ENCODE measurements around the gene DOCK2. TPM values are rescaled to one million over a fixed set of nuclear protein-coding genes. Genes with fewer than 3 reads are reported as not detected.
"Not testable (repeated sequence)": the region's sequence is repeated elsewhere in the genome, so short reads cannot be mapped to it uniquely, and the experiment has no call there.

The DOCK2 gene
- total RNA-seq, 1 experiment from 2014 or later = 3.3 TPM

- H3K4me3 ChIP-seq (ENCODE audit: insufficient read depth, low read depth, low read length) = no peak overlapping the region
- no peaks in the 10 kb centered on the region; the same call in 1 of the 2 replicates for H3K36me3 ChIP-seq (replicated peaks; ENCODE audit: control insufficient read depth, insufficient read depth, low read length)
- H3K27me3 ChIP-seq (ENCODE audit: control insufficient read depth, insufficient read depth, low read length) = no peaks in the 10 kb centered on the region; the same call in 1 of the 2 replicates
- no peak for DNase-seq
Measured at GRCh38 chr5:170071748-170072147, 434.7 kb downstream of the DOCK2 start.

GRCh38 chr5:170075696-170076095, 438.6 kb downstream of the DOCK2 start:
- DNase-seq = no peak
- Histone ChIP-seq H3K4me3 (ENCODE audit: insufficient read depth, low read depth, low read length) (no peak overlapping the region), H3K36me3 (replicated peaks; ENCODE audit: control insufficient read depth, insufficient read depth, low read length) (no peaks in the 10 kb centered on the region; the same call in 1 of the 2 replicates), H3K27me3 (ENCODE audit: control insufficient read depth, insufficient read depth, low read length) (no peaks in the 10 kb centered on the region; the same call in 1 of the 2 replicates)

- DNase-seq = no peak
Measured at GRCh38 chr5:170076211-170076610, 439.1 kb downstream of the DOCK2 start.

GRCh38 chr5:170076739-170077138, 439.7 kb downstream of the DOCK2 start:
- DNase-seq = no peak

More at GRCh38 chr5:170076211-170076610, 439.1 kb downstream of the DOCK2 start:
- no peaks in the 10 kb centered on the region; the same call in 1 of the 2 replicates for H3K36me3 ChIP-seq (replicated peaks; ENCODE audit: control insufficient read depth, insufficient read depth, low read length)
- H3K27me3 ChIP-seq (ENCODE audit: control insufficient read depth, insufficient read depth, low read length) = no peaks in the 10 kb centered on the region; the same call in 1 of the 2 replicates
- no peak overlapping the region for H3K4me3 ChIP-seq (ENCODE audit: insufficient read depth, low read depth, low read length)

GRCh38 chr5:170077526-170077925, 440.5 kb downstream of the DOCK2 start:
- no peak for DNase-seq
- Histone ChIP-seq H3K36me3 (replicated peaks; ENCODE audit: control insufficient read depth, insufficient read depth, low read length) (no peaks in the 10 kb centered on the region; the same call in 1 of the 2 replicates), H3K4me3 (ENCODE audit: insufficient read depth, low read depth, low read length) (no peak overlapping the region), H3K27me3 (ENCODE audit: control insufficient read depth, insufficient read depth, low read length) (no peaks in the 10 kb centered on the region; the same call in 1 of the 2 replicates)

More at GRCh38 chr5:170076739-170077138, 439.7 kb downstream of the DOCK2 start:
- no peaks in the 10 kb centered on the region; the same call in 1 of the 2 replicates for H3K27me3 ChIP-seq (ENCODE audit: control insufficient read depth, insufficient read depth, low read length)
- no peaks in the 10 kb centered on the region; the same call in 1 of the 2 replicates for H3K36me3 ChIP-seq (replicated peaks; ENCODE audit: control insufficient read depth, insufficient read depth, low read length)
- H3K4me3 ChIP-seq (ENCODE audit: insufficient read depth, low read depth, low read length) = no peak overlapping the region

- no peak for DNase-seq
- H3K4me3 ChIP-seq (ENCODE audit: insufficient read depth, low read depth, low read length) = no peak overlapping the region
- no peaks in the 10 kb centered on the region; the same call in 1 of the 2 replicates for H3K36me3 ChIP-seq (replicated peaks; ENCODE audit: control insufficient read depth, insufficient read depth, low read length)
- H3K27me3 ChIP-seq (ENCODE audit: control insufficient read depth, insufficient read depth, low read length) = no peaks in the 10 kb centered on the region; the same call in 1 of the 2 replicates
Measured at GRCh38 chr5:170078458-170078857, 441.4 kb downstream of the DOCK2 start.

- Histone ChIP-seq H3K27me3 (ENCODE audit: control insufficient read depth, insufficient read depth, low read length) (no peaks in the 10 kb centered on the region; the same call in 1 of the 2 replicates), H3K4me3 (ENCODE audit: insufficient read depth, low read depth, low read length) (no peak overlapping the region), H3K36me3 (replicated peaks; ENCODE audit: control insufficient read depth, insufficient read depth, low read length) (no peaks in the 10 kb centered on the region; the same call in 1 of the 2 replicates)
- no peak for DNase-seq
Measured at GRCh38 chr5:170078931-170079330, 441.9 kb downstream of the DOCK2 start.

- H3K27me3 ChIP-seq (ENCODE audit: control insufficient read depth, insufficient read depth, low read length) = no peaks in the 10 kb centered on the region
- no peak for DNase-seq
- no peaks in the 10 kb centered on the region; the same call in 1 of the 2 replicates for H3K36me3 ChIP-seq (replicated peaks; ENCODE audit: control insufficient read depth, insufficient read depth, low read length)
- no peak overlapping the region for H3K4me3 ChIP-seq (ENCODE audit: insufficient read depth, low read depth, low read length)
Measured at GRCh38 chr5:170080217-170080616, 443.1 kb downstream of the DOCK2 start.

GRCh38 chr5:170080786-170081445, 443.8 kb downstream of the DOCK2 start:
- H3K27me3 ChIP-seq (ENCODE audit: control insufficient read depth, insufficient read depth, low read length) = no peaks in the 10 kb centered on the region
- no peaks in the 10 kb centered on the region; the same call in 1 of the 2 replicates for H3K36me3 ChIP-seq (replicated peaks; ENCODE audit: control insufficient read depth, insufficient read depth, low read length)
- DNase-seq = no peak
- H3K4me3 ChIP-seq (ENCODE audit: insufficient read depth, low read depth, low read length) = no peak overlapping the region

GRCh38 chr5:170081616-170082015, 444.5 kb downstream of the DOCK2 start:
- DNase-seq = no peak

GRCh38 chr5:170082701-170083100, 445.6 kb downstream of the DOCK2 start:
- no peaks in the 10 kb centered on the region for H3K27me3 ChIP-seq (ENCODE audit: control insufficient read depth, insufficient read depth, low read length)
- DNase-seq = no peak
- no peak overlapping the region for H3K4me3 ChIP-seq (ENCODE audit: insufficient read depth, low read depth, low read length)
- no peaks in the 10 kb centered on the region for H3K36me3 ChIP-seq (replicated peaks; ENCODE audit: control insufficient read depth, insufficient read depth, low read length)

More at GRCh38 chr5:170081616-170082015, 444.5 kb downstream of the DOCK2 start:
- no peaks in the 10 kb centered on the region for H3K27me3 ChIP-seq (ENCODE audit: control insufficient read depth, insufficient read depth, low read length)
- no peaks in the 10 kb centered on the region for H3K36me3 ChIP-seq (replicated peaks; ENCODE audit: control insufficient read depth, insufficient read depth, low read length)
- H3K4me3 ChIP-seq (ENCODE audit: insufficient read depth, low read depth, low read length) = no peak overlapping the region

- no peaks in the 10 kb centered on the region for H3K27me3 ChIP-seq (ENCODE audit: control insufficient read depth, insufficient read depth, low read length)
- no peak overlapping the region for H3K4me3 ChIP-seq (ENCODE audit: insufficient read depth, low read depth, low read length)
- H3K36me3 ChIP-seq (replicated peaks; ENCODE audit: control insufficient read depth, insufficient read depth, low read length) = no peaks in the 10 kb centered on the region
- no peak for DNase-seq
Measured at GRCh38 chr5:170087168-170087817, 450.2 kb downstream of the DOCK2 start.

GRCh38 chr5:170092455-170093101, 455.5 kb downstream of the DOCK2 start:
- Histone ChIP-seq H3K36me3 (replicated peaks; ENCODE audit: control insufficient read depth, insufficient read depth, low read length) (no peaks in the 10 kb centered on the region), H3K4me3 (ENCODE audit: insufficient read depth, low read depth, low read length) (no peak overlapping the region), H3K27me3 (ENCODE audit: control insufficient read depth, insufficient read depth, low read length) (no peaks in the 10 kb centered on the region)
- DNase-seq = no peak

- not testable (repeated sequence) for DNase-seq; H3K27me3 ChIP-seq (ENCODE audit: control insufficient read depth, insufficient read depth, low read length); H3K36me3 ChIP-seq (replicated peaks; ENCODE audit: control insufficient read depth, insufficient read depth, low read length); H3K4me3 ChIP-seq (ENCODE audit: insufficient read depth, low read depth, low read length)
Measured at GRCh38 chr5:170094329-170094728, 457.3 kb downstream of the DOCK2 start.
